Lung (tissue), 12 donors: ENCODE results near the gene FAM227B. TPM values are rescaled to one million over a fixed set of nuclear protein-coding genes. Genes with fewer than 3 reads are reported as not detected.
A peak's percentile ranks its signal among the peaks of the same experiment; 100 is the strongest.
"Not testable (repeated sequence)": the region's sequence is repeated elsewhere in the genome, so short reads cannot be mapped to it uniquely, and the experiment has no call there.

ENCODE experiments used
- ATAC-seq: fragments of 200-7000 bp; cut with Tn5 transposase; one replicate; pipeline ENCODE4 v1.9.1; 2020; ENCODE audit warnings: moderate number of reproducible peaks; ENCODE audit not compliant: insufficient read depth, low FRiP score
- DNase-seq, 3 donors: peaks; one replicate each; pipeline ENCODE4 v3.0.0-alpha.2; 2013 to 2017
- H3K27ac ChIP-seq, 2 donors: one replicate each; pipeline ENCODE4 v1.5.1; 2013; ENCODE audit warnings: mild to moderate bottlenecking in 2 of 2, moderate library complexity in 2 of 2, control low read depth in 1 of 2, inconsistent platforms in 1 of 2, low read depth in 1 of 2, low read length in 1 of 2
- H3K27me3 ChIP-seq, 3 donors: one replicate each; pipeline ENCODE4 v1.5.1; 2013; ENCODE audit warnings: low read length in 2 of 3; ENCODE audit not compliant: control insufficient read depth in 3 of 3, insufficient read depth in 3 of 3
- H3K36me3 ChIP-seq, 4 donors: one replicate each; pipeline ENCODE4 v1.5.1; 2013; ENCODE audit warnings: low read length in 4 of 4, mild to moderate bottlenecking in 1 of 4, moderate library complexity in 1 of 4; ENCODE audit not compliant: control insufficient read depth in 4 of 4, insufficient read depth in 4 of 4
- H3K4me1 ChIP-seq, 5 donors: one replicate each; pipeline ENCODE4 v1.5.1; 2013; ENCODE audit warnings: low read length in 5 of 5, mild to moderate bottlenecking in 2 of 5, moderate library complexity in 1 of 5; ENCODE audit not compliant: control insufficient read depth in 5 of 5, insufficient read depth in 5 of 5
- H3K4me3 ChIP-seq: one replicate; pipeline ENCODE4 v1.5.1; 2013; ENCODE audit warnings: mild to moderate bottlenecking, control low read depth, moderate library complexity
- H3K9ac ChIP-seq, 2 donors: one replicate each; pipeline ENCODE4 v1.5.1; 2013; ENCODE audit warnings: low read length in 2 of 2, control low read depth in 1 of 2; ENCODE audit not compliant: insufficient read depth in 1 of 2
- H3K9me3 ChIP-seq, 4 donors: one replicate each; pipeline ENCODE4 v1.5.1; 2013; ENCODE audit warnings: low read length in 3 of 4, mild to moderate bottlenecking in 1 of 4, moderate library complexity in 1 of 4; ENCODE audit not compliant: control insufficient read depth in 4 of 4, insufficient read depth in 3 of 4
- CTCF ChIP-seq: IDR thresholded peaks from 2 replicates; pipeline ENCODE4 v1.5.1; 2012; ENCODE audit warnings: mild to moderate bottlenecking; ENCODE audit errors: control extremely low read depth, extremely low read depth
- WGBS, 2 donors: extraction: QIAGEN DNeasy Blood & Tissue Kit; methylation state at CpG; one replicate each; pipeline ENCODE4 v1.1.7; 2013; 5-methylcytosine and 5-hydroxymethylcytosine counted together
- polyA plus RNA-seq, 2 donors: library from polyadenylated mRNA; stranded (reverse); fragments of 200-250 nt; gene quantifications; one replicate each; pipeline ENCODE4 v1.2.1, GENCODE V29; 2013
- total RNA-seq, 2 donors: library from RNA; depleted of rRNA in 1 of 2; stranded (reverse); fragments of >200 nt in 1 of 2; gene quantifications; one replicate each; pipeline ENCODE4 v1.2.1, GENCODE V29; 2014 to 2021
- donor health status: control.
- donor health status: control.
- donor health status: Bipolar disorder and iron deficiency.
- donor health status: healthy.
- donor health status: DM: yes; HTN: yes; CAD: no.

The FAM227B gene
- total and polyA plus RNA-seq, 4 donors = 2.2 to 14.5 (median 4.7) TPM

- Histone ChIP-seq H3K36me3 (peaks cover 0 to 10% (median 6%) of the 10 kb centered on the region in 4 donors), H3K9me3 (peaks cover 0 to 4% (median 2%) of the 10 kb centered on the region in 4 donors), H3K9ac (peak overlapping the region; percentile 94 to 99), H3K27me3 (no peaks in the 10 kb centered on the region), H3K4me3 (peak overlapping the region; percentile 94), H3K4me1 (peaks cover 2 to 23% (median 13%) of the 10 kb centered on the region in 5 donors), H3K27ac (peak overlapping the region in 1 of 2 donors; percentile 93)
- ATAC-seq = no peak
- no peak for DNase-seq
- WGBS, 2 donors = 11 to 18% methylated on average over 8 of the region's 8 CpGs
- no peak for TF ChIP-seq CTCF
Measured at GRCh38 chr15:49621401-49621811, 788 bp upstream of the FAM227B start.

GRCh38 chr15:49620199-49620598 lies 419 bp downstream of the FAM227B start:
- no peak for ATAC-seq
- DNase-seq = peak in 2 of 3 donors; percentile 76 to 80
- H3K4me1 ChIP-seq = peaks cover 2 to 23% (median 13%) of the 10 kb centered on the region in 5 donors

GRCh38 chr15:49619226-49619625 lies 1.4 kb downstream of the FAM227B start:
- DNase-seq (no peak), ATAC-seq (no peak)
- H3K4me1 ChIP-seq = peaks cover 2 to 23% (median 13%) of the 10 kb centered on the region in 5 donors
- H3K4me3 ChIP-seq = no peak overlapping the region
- H3K27ac ChIP-seq = no peak overlapping the region
- no peak overlapping the region for H3K9ac ChIP-seq
- WGBS, 2 donors = 84% methylated on average over 3 of the region's 3 CpGs
- no peaks in the 10 kb centered on the region for H3K27me3 ChIP-seq
- H3K36me3 ChIP-seq = peaks cover 0 to 10% (median 2%) of the 10 kb centered on the region in 4 donors
- H3K9me3 ChIP-seq = no peaks in the 10 kb centered on the region
- no peak for TF ChIP-seq CTCF

More at GRCh38 chr15:49620199-49620598, 419 bp downstream of the FAM227B start:
- no peak overlapping the region for H3K4me3 ChIP-seq
- H3K36me3 ChIP-seq = peaks cover 0 to 5% (median 0%) of the 10 kb centered on the region in 4 donors
- 1% methylated on average over 6 of the region's 6 CpGs for whole genome bisulfite sequencing, 2 donors
- no peak for TF ChIP-seq CTCF
- peak overlapping the region; percentile 91 to 95 for H3K9ac ChIP-seq
- H3K27me3 ChIP-seq = no peaks in the 10 kb centered on the region
- H3K9me3 ChIP-seq = no peaks in the 10 kb centered on the region
- H3K27ac ChIP-seq = peak overlapping the region; percentile 96 to 99

GRCh38 chr15:49612240-49612639 lies 8.4 kb downstream of the FAM227B start:
- not testable (repeated sequence) for H3K27ac ChIP-seq, DNase-seq, ATAC-seq, H3K4me1 ChIP-seq, H3K4me3 ChIP-seq, H3K9me3 ChIP-seq, H3K27me3 ChIP-seq, H3K9ac ChIP-seq
- peaks cover 0 to 10% (median 3%) of the 10 kb centered on the region in 4 donors for H3K36me3 ChIP-seq
- WGBS, 2 donors = 93 to 98% methylated on average over 3 of the region's 3 CpGs
